Aorta (tissue), 5 donors: ENCODE data around the gene NUTF2. TPM values are rescaled to one million over a fixed set of nuclear protein-coding genes. Genes with fewer than 3 reads are reported as not detected.

Experiments
- ATAC-seq: fragments of 200-7000 bp; cut with Tn5 transposase; one replicate; pipeline ENCODE4 v1.9.1; 2022; ENCODE audit warnings: moderate library complexity; ENCODE audit not compliant: low FRiP score
- DNase-seq, 2 donors: peaks; one replicate each; pipeline ENCODE4 v3.0.0-alpha.2; 2020
- H3K27ac ChIP-seq, 2 donors: one replicate each; pipeline ENCODE4 v1.5.1; 2013; ENCODE audit warnings: low read length in 2 of 2, mild to moderate bottlenecking in 2 of 2, moderate library complexity in 2 of 2, control low read depth in 1 of 2, inconsistent platforms in 1 of 2, low read depth in 1 of 2
- H3K27me3 ChIP-seq, 2 donors: one replicate each; pipeline ENCODE4 v1.6.1; 2013; ENCODE audit warnings: control low read depth in 1 of 2, low read length in 1 of 2, mild to moderate bottlenecking in 1 of 2, moderate library complexity in 1 of 2; ENCODE audit not compliant: insufficient read depth in 2 of 2, control insufficient read depth in 1 of 2
- H3K36me3 ChIP-seq, 2 donors: one replicate each; pipeline ENCODE4 v1.6.1; 2013; ENCODE audit warnings: control low read depth in 1 of 2, low read length in 1 of 2, mild to moderate bottlenecking in 1 of 2; ENCODE audit not compliant: insufficient read depth in 2 of 2, control insufficient read depth in 1 of 2
- H3K4me1 ChIP-seq, 2 donors: one replicate each; pipeline ENCODE4 v1.6.1; 2013; ENCODE audit warnings: low read length in 2 of 2, control low read depth in 1 of 2, mild to moderate bottlenecking in 1 of 2, moderate library complexity in 1 of 2; ENCODE audit not compliant: insufficient read depth in 2 of 2, control insufficient read depth in 1 of 2
- H3K4me3 ChIP-seq, 2 donors: one replicate each; pipeline ENCODE4 v1.5.1; 2013; ENCODE audit warnings: low read length in 2 of 2, control low read depth in 1 of 2, mild to moderate bottlenecking in 1 of 2
- H3K9me3 ChIP-seq: one replicate; pipeline ENCODE4 v1.6.1; 2013; ENCODE audit warnings: mild to moderate bottlenecking, low read length; ENCODE audit not compliant: control insufficient read depth
- WGBS, 2 donors: extraction: QIAGEN DNeasy Blood & Tissue Kit; methylation state at CpG; one replicate each; pipeline ENCODE4 v1.1.7; 2013; 5-methylcytosine and 5-hydroxymethylcytosine counted together
- intact Hi-C, 2 donors: fragments of 100-400 bp; cut with DNase I; formaldehyde crosslinking; loops; one replicate each; pipeline versions ENCODE4 v1.14.2 to v1.15.0; 2022
- long read RNA-seq, 2 donors: library from polyadenylated mRNA; unstranded; transcript quantifications; one replicate each; pipeline ENCODE4 v2.0.0, GENCODE V29; 2020 to 2021
- polyA plus RNA-seq, 2 donors: library from polyadenylated mRNA; stranded (reverse); fragments of 200-250 nt; gene quantifications; one replicate each; pipeline ENCODE4 v1.2.3, GENCODE V29; 2013
- total RNA-seq, 2 donors: library from RNA; stranded (reverse); fragmentation: NEBNext Ultra II Directional; extraction: Animal tissue kit (Norgen Biotek cat#: 25700); gene quantifications; one replicate each; pipeline ENCODE4 v1.2.1, GENCODE V29; 2021
- donor health status: healthy with polysubstance abuse.
- donor health status: Bipolar disorder and iron deficiency.
- donor health status: DM: no; HTN: no; CAD: no.
- donor health status: DM: no; HTN: no; CAD: no.
- donor health status: DM: yes; HTN: yes; CAD: no.

NUTF2 gene
- total RNA-seq: 10 to 100 TPM; 80.7 to 88.2 TPM
- 100 to 1,000 TPM in 1 of 2 donors, 10 to 100 TPM in 1; 95.4 to 130 TPM for polyA plus RNA-seq
- long read RNA-seq, donor 1, transcript NUTF2-208 (1 exons, 2,608 nt): minor isoform, 6 of 83 reads
- long read RNA-seq, donor 1, transcript NUTF2-206 (5 exons, 1,119 nt): minor isoform, 13 of 83 reads
- long read RNA-seq, donor 1, transcript NUTF2-201 (5 exons, 2,321 nt): major isoform, 54 of 83 reads
- long read RNA-seq, donor 1, partial matches to known transcripts: 5 of 83 reads
- long read RNA-seq, donor 1, other reads (novel, unspliced or antisense): 5 of 83 reads
- long read RNA-seq, donor 2, transcript NUTF2-201 (5 exons, 2,321 nt): minor isoform, 14 of 35 reads
- long read RNA-seq, donor 2, transcript NUTF2-206 (5 exons, 1,119 nt): major isoform, 15 of 35 reads
- long read RNA-seq, donor 2, partial matches to known transcripts: 2 of 35 reads
- long read RNA-seq, donor 2, other reads (novel, unspliced or antisense): 2 of 35 reads

- H3K9me3 ChIP-seq: no peaks in the 10 kb centered on the region
- H3K27ac ChIP-seq: peak within 1 kb of the TSS; percentile 17 to 97
- peak; percentile 97 to 98 for DNase-seq
- H3K36me3 ChIP-seq: no peaks in the 10 kb centered on the region
- intact Hi-C loops: loop anchor here in 1 of 2 donors (1.0 kb wide), 1 partner anchor 17 kb away; no protein-coding TSS in a partner anchor
- H3K4me3 ChIP-seq: peak within 1 kb of the TSS; percentile 33 to 76
- WGBS, 2 donors: 0 to 1% methylated on average over 34 to 57 of the region's 57 CpGs
- no peaks in the 10 kb centered on the region for H3K27me3 ChIP-seq
- ATAC-seq: peak; percentile 92
- peaks cover 0 to 5% of the 10 kb centered on the region in 2 donors for H3K4me1 ChIP-seq
These were observed at the start of gene NUTF2 for GRCh38 chr16:67846320-67847063. Gene NUTF2, plus strand, starts transcription at chr16:67846933. Its CDS starts 18,198 bp downstream, at chr16:67865131.

GRCh38 chr16:67800338-67800926, 46.3 kb upstream of the NUTF2 start:
- intact Hi-C loops: no loop called here
- 86 to 88% methylated on average over 7 of the region's 7 CpGs for WGBS, 2 donors
- ATAC-seq: no peak

GRCh38 chr16:67801241-67801640, 45.5 kb upstream of the NUTF2 start:
- WGBS, 2 donors: 83 to 90% methylated on average over 1 of the region's 1 CpG
- Histone ChIP-seq H3K9me3 (no peaks in the 10 kb centered on the region), H3K27me3 (no peaks in the 10 kb centered on the region), H3K27ac (no peak overlapping the region), H3K36me3 (no peaks in the 10 kb centered on the region), H3K4me1 (no peaks in the 10 kb centered on the region), H3K4me3 (no peak overlapping the region)
- no peak for ATAC-seq
- no peak for DNase-seq
- intact Hi-C loops: no loop called here

More at GRCh38 chr16:67800338-67800926, 46.3 kb upstream of the NUTF2 start:
- no peaks in the 10 kb centered on the region for H3K9me3 ChIP-seq
- DNase-seq: no peak
- H3K27ac ChIP-seq: no peak overlapping the region
- H3K4me1 ChIP-seq: no peaks in the 10 kb centered on the region
- no peaks in the 10 kb centered on the region for H3K36me3 ChIP-seq
- H3K4me3 ChIP-seq: no peak overlapping the region
- H3K27me3 ChIP-seq: no peaks in the 10 kb centered on the region

- ATAC-seq (no peak), DNase-seq (no peak)
- Histone ChIP-seq H3K4me1 (no peaks in the 10 kb centered on the region), H3K36me3 (no peaks in the 10 kb centered on the region), H3K27ac (no peak overlapping the region), H3K27me3 (no peaks in the 10 kb centered on the region), H3K9me3 (no peaks in the 10 kb centered on the region), H3K4me3 (no peak overlapping the region)
- whole genome bisulfite sequencing, 2 donors: 94% methylated on average over 2 of the region's 2 CpGs
- intact Hi-C loops: no loop called here
These were observed 44.9 kb upstream of the NUTF2 start for GRCh38 chr16:67801883-67802282.

GRCh38 chr16:67803894-67804293, 42.8 kb upstream of the NUTF2 start:
- H3K4me3 ChIP-seq: no peak overlapping the region
- H3K36me3 ChIP-seq: no peaks in the 10 kb centered on the region
- no peak for DNase-seq
- H3K4me1 ChIP-seq: no peaks in the 10 kb centered on the region
- no peak for ATAC-seq
- no peaks in the 10 kb centered on the region for H3K9me3 ChIP-seq
- intact Hi-C loops: no loop called here
- WGBS, 2 donors: 91 to 94% methylated on average over 3 of the region's 3 CpGs
- H3K27ac ChIP-seq: no peak overlapping the region
- no peaks in the 10 kb centered on the region for H3K27me3 ChIP-seq

- Histone ChIP-seq H3K4me3 (no peak overlapping the region), H3K9me3 (no peaks in the 10 kb centered on the region), H3K4me1 (no peaks in the 10 kb centered on the region), H3K36me3 (no peaks in the 10 kb centered on the region), H3K27ac (no peak overlapping the region), H3K27me3 (no peaks in the 10 kb centered on the region)
- ATAC-seq (no peak), DNase-seq (no peak)
- intact Hi-C loops: loop anchor here in 1 of 2 donors (5.0 kb wide), 1 partner anchor 37 kb away; the partner anchor contains the start of gene THAP11
- 84 to 89% methylated on average over 4 of the region's 4 CpGs for WGBS, 2 donors
These were observed 41.7 kb upstream of the NUTF2 start for GRCh38 chr16:67804853-67805542.

- Histone ChIP-seq H3K9me3 (no peaks in the 10 kb centered on the region), H3K4me3 (peak overlapping the region; percentile 13 to 87), H3K27me3 (no peaks in the 10 kb centered on the region), H3K27ac (no peak overlapping the region), H3K36me3 (no peaks in the 10 kb centered on the region), H3K4me1 (no peaks in the 10 kb centered on the region)
- intact Hi-C loops: loop anchor here in 1 of 2 donors (5.0 kb wide), 1 partner anchor 36 kb away; the partner anchor contains the start of gene THAP11
- 0 to 2% methylated on average over 26 of the region's 26 CpGs for WGBS, 2 donors
- ATAC-seq: peak; percentile 1
- DNase-seq: peak in 1 of 2 donors; percentile 50
These were observed 40.9 kb upstream of the NUTF2 start for GRCh38 chr16:67805718-67806427.
